Choroid plexus epithelial cell (primary cell): Measurements from ENCODE around the gene STYXL1.
"Not testable (repeated sequence)": the region's sequence is repeated elsewhere in the genome, so short reads cannot be mapped to it uniquely, and the experiment has no call there.

Source experiments
- DNase-seq: peaks from one replicate; pipeline ENCODE4 v3.0.0-alpha.2; 2010; ENCODE audit warnings: low read depth
- H3K4me3 ChIP-seq: 2 replicates; pipeline ENCODE4 v1.5.1; 2011; ENCODE audit warnings: low read depth, mild to moderate bottlenecking, control low read depth, low read length, moderate library complexity
- TF ChIP-seq, protein P1 (sequence below): conservative IDR thresholded peaks from 2 replicates; pipeline ENCODE4 v1.5.1; 2011; ENCODE audit warnings: low read depth, mild to moderate bottlenecking, control low read depth, inconsistent platforms, low read length, moderate library complexity

The STYXL1 gene

GRCh38 chr7:76008156-76008687 lies 39.6 kb downstream of the STYXL1 start:
- H3K4me3 ChIP-seq: no peak overlapping the region
- TF ChIP-seq, protein P1, sequence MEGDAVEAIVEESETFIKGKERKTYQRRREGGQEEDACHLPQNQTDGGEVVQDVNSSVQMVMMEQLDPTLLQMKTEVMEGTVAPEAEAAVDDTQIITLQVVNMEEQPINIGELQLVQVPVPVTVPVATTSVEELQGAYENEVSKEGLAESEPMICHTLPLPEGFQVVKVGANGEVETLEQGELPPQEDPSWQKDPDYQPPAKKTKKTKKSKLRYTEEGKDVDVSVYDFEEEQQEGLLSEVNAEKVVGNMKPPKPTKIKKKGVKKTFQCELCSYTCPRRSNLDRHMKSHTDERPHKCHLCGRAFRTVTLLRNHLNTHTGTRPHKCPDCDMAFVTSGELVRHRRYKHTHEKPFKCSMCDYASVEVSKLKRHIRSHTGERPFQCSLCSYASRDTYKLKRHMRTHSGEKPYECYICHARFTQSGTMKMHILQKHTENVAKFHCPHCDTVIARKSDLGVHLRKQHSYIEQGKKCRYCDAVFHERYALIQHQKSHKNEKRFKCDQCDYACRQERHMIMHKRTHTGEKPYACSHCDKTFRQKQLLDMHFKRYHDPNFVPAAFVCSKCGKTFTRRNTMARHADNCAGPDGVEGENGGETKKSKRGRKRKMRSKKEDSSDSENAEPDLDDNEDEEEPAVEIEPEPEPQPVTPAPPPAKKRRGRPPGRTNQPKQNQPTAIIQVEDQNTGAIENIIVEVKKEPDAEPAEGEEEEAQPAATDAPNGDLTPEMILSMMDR: no peak
- no peak for DNase-seq

DNA sequence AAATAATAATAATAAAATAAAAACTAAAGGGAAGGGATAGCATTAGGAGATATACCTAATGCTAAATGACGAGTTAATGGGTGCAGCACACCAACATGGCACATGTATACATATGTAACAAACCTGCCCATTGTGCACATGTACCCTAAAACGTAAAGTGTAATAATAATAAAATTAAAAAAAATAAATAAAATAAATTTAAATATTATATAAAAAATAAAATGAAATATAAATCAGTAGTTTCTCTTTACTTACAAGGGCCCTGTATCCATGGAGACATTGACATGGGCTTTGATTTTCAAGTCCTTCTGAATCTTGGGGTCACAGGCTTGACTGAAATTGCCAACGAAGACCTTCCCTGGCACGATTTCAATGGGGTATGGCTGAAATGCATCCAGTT lies 42.8 kb downstream of the STYXL1 start:
- DNase-seq: not testable (repeated sequence)

DNA sequence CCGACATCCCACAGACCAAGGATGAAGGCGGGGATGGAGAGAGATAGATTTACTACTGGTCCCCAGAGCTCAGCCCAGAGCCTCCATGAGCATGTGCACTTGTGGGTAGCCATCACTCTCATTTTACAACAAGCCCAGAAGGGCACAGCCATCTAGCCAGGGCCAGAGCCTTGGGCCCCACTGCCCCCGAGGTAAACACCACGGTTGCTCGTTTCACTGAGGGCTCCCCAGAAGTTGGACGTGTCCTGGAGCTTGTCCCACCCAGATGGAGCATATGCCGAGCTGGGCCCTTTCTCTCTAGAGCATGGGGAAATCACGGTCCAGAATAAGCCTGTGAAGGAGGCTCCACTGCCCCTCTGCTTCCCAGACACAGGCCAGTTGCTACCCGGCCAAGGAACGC lies 44.4 kb downstream of the STYXL1 start:
- DNase-seq: no peak

More for the DNA sequence above, 42.8 kb downstream of the STYXL1 start:
- not testable (repeated sequence) for H3K4me3 ChIP-seq

DNA sequence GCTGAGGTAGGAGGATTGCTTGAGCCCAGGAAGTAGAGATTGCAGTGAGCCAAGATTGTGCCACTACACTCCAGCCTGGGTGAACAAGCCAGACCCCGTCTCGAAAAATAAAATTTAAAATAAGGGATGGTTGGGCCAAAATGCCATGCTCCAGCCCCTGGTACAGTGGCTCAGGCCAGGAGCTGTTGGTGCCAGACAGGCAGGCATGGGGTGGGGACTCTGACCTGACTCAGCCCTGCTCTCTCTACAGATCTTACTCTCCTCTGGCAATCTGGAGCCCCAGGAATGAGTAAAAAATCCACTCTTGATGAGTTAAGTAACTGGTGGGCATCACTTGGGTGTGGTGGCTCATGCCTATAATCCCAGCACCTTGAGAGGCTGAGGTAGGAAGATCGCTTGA lies 45.0 kb downstream of the STYXL1 start:
- DNase-seq: no peak
- H3K4me3 ChIP-seq: no peak overlapping the region
- TF ChIP-seq, protein P1: no peak

More for the DNA sequence above, 44.4 kb downstream of the STYXL1 start:
- TF ChIP-seq, protein P1: no peak
- H3K4me3 ChIP-seq: no peak overlapping the region

GRCh38 chr7:76002139-76002538 lies 45.7 kb downstream of the STYXL1 start:
- DNase-seq: no peak
- no peak overlapping the region for H3K4me3 ChIP-seq
- TF ChIP-seq, protein P1: no peak

DNA sequence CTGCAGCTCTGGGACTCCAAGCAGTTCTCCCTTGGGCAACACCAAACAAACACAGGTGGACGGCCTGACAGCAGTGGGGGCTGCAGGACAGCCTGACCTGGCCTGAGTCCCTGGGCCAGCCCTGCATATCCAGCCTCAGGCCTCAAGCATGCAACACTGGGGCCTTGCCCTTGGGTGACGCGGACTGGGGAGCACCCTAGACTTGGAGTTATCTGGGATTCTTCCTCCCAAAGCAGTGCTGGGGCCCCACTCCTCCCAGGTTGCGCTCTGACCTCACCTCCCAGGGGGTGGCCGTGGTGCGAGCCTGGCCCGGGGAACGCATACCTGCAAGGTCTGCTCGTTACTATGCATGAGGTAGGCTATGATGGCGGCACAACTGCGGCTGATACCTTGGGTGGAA lies 47.2 kb downstream of the STYXL1 start:
- TF ChIP-seq, protein P1: no peak
- no peak for DNase-seq

GRCh38 chr7:75998038-75998437 lies 49.8 kb downstream of the STYXL1 start:
- TF ChIP-seq, protein P1: no peak
- DNase-seq: no peak
- H3K4me3 ChIP-seq: no peak overlapping the region

More for the DNA sequence above, 47.2 kb downstream of the STYXL1 start:
- H3K4me3 ChIP-seq: no peak overlapping the region
